ENCODE data around the gene N4BP2. TPM values are rescaled to one million over a fixed set of nuclear protein-coding genes. Genes with fewer than 3 reads are reported as not detected.

N4BP2 gene
- total RNA-seq, 1 donor from 2014 or later = 14.6 TPM

- Histone ChIP-seq H3K27ac (ENCODE audit: low read depth, low read length) (no peak overlapping the region), H3K4me3 (ENCODE audit: low read length in 3 of 3) (no peak overlapping the region), H3K4me1 (ENCODE audit: control insufficient read depth in 3 of 3, insufficient read depth in 3 of 3, low read length in 3 of 3) (no peaks in the 10 kb centered on the region), H3K9ac (ENCODE audit: low read depth in 1 of 3, low read length in 3 of 3) (no peak overlapping the region), H3K9me3 (ENCODE audit: control insufficient read depth in 3 of 3, low read length in 3 of 3) (no peaks in the 10 kb centered on the region), H3K36me3 (ENCODE audit: control insufficient read depth in 3 of 3, insufficient read depth in 3 of 3, low read length in 3 of 3) (no peaks in the 10 kb centered on the region), H3K27me3 (ENCODE audit: control insufficient read depth in 3 of 3, insufficient read depth in 3 of 3, low read length in 3 of 3) (peaks cover 3 to 6% (median 4%) of the 10 kb centered on the region in 3 donors)
These were observed 145.8 kb downstream of the N4BP2 start for GRCh38 chr4:40202474-40202873.

GRCh38 chr4:40204507-40205258 lies 148.0 kb downstream of the N4BP2 start:
- H3K9me3 ChIP-seq (ENCODE audit: control insufficient read depth in 3 of 3, low read length in 3 of 3) = no peaks in the 10 kb centered on the region
- no peak overlapping the region for H3K9ac ChIP-seq (ENCODE audit: low read depth in 1 of 3, low read length in 3 of 3)
- no peak overlapping the region for H3K4me3 ChIP-seq (ENCODE audit: low read length in 3 of 3)
- no peaks in the 10 kb centered on the region for H3K4me1 ChIP-seq (ENCODE audit: control insufficient read depth in 3 of 3, insufficient read depth in 3 of 3, low read length in 3 of 3)
- no peak overlapping the region for H3K27ac ChIP-seq (ENCODE audit: low read depth, low read length)
- H3K36me3 ChIP-seq (ENCODE audit: control insufficient read depth in 3 of 3, insufficient read depth in 3 of 3, low read length in 3 of 3) = no peaks in the 10 kb centered on the region
- peaks cover 0 to 3% (median 0%) of the 10 kb centered on the region in 3 donors for H3K27me3 ChIP-seq (ENCODE audit: control insufficient read depth in 3 of 3, insufficient read depth in 3 of 3, low read length in 3 of 3)

- no peak overlapping the region for H3K27ac ChIP-seq (ENCODE audit: low read depth, low read length)
- no peaks in the 10 kb centered on the region for H3K27me3 ChIP-seq (ENCODE audit: control insufficient read depth in 3 of 3, insufficient read depth in 3 of 3, low read length in 3 of 3)
- H3K4me3 ChIP-seq (ENCODE audit: low read length in 3 of 3) = no peak overlapping the region
These were observed 148.9 kb downstream of the N4BP2 start for GRCh38 chr4:40205259-40206198.

GRCh38 chr4:40206426-40206825 lies 149.8 kb downstream of the N4BP2 start:
- no peaks in the 10 kb centered on the region for H3K9me3 ChIP-seq (ENCODE audit: control insufficient read depth in 3 of 3, low read length in 3 of 3)
- H3K4me1 ChIP-seq (ENCODE audit: control insufficient read depth in 3 of 3, insufficient read depth in 3 of 3, low read length in 3 of 3) = no peaks in the 10 kb centered on the region
- no peak overlapping the region for H3K27ac ChIP-seq (ENCODE audit: low read depth, low read length)
- H3K27me3 ChIP-seq (ENCODE audit: control insufficient read depth in 3 of 3, insufficient read depth in 3 of 3, low read length in 3 of 3) = no peaks in the 10 kb centered on the region
- no peak overlapping the region for H3K9ac ChIP-seq (ENCODE audit: low read depth in 1 of 3, low read length in 3 of 3)
- H3K36me3 ChIP-seq (ENCODE audit: control insufficient read depth in 3 of 3, insufficient read depth in 3 of 3, low read length in 3 of 3) = no peaks in the 10 kb centered on the region
- no peak overlapping the region for H3K4me3 ChIP-seq (ENCODE audit: low read length in 3 of 3)

More at GRCh38 chr4:40205259-40206198, 148.9 kb downstream of the N4BP2 start:
- H3K9ac ChIP-seq (ENCODE audit: low read depth in 1 of 3, low read length in 3 of 3) = no peak overlapping the region
- no peaks in the 10 kb centered on the region for H3K36me3 ChIP-seq (ENCODE audit: control insufficient read depth in 3 of 3, insufficient read depth in 3 of 3, low read length in 3 of 3)
- no peaks in the 10 kb centered on the region for H3K4me1 ChIP-seq (ENCODE audit: control insufficient read depth in 3 of 3, insufficient read depth in 3 of 3, low read length in 3 of 3)
- H3K9me3 ChIP-seq (ENCODE audit: control insufficient read depth in 3 of 3, low read length in 3 of 3) = no peaks in the 10 kb centered on the region

Small RNA genes within 50 kb of the gene (small RNA-seq; reads per million reads assigned to genes)
- gene AC095057.1 (not detected), gene RF00432 (not detected), gene RNU6-1112P (not detected)

Other genes starting within 250 kb of the N4BP2 start
- gene PDS5A, start 78.9 kb upstream of the N4BP2 start, total RNA-seq = 56.4 TPM
- 1.0 TPM for gene RHOH, start 140.2 kb downstream of the N4BP2 start, total RNA-seq